Panc1 (cell line): ENCODE measurements around the gene KRT6A.

Source experiments
- CTCF ChIP-seq: fragments of 450-650 bp; IDR thresholded peaks from 2 replicates; pipeline ENCODE4 v1.5.1; 2017; ENCODE audit warnings: mild to moderate bottlenecking
- POLR2AphosphoS5 ChIP-seq: IDR thresholded peaks from 2 replicates; pipeline ENCODE4 v1.6.1; 2012; ENCODE audit warnings: mild to moderate bottlenecking, low read depth, low read length, moderate library complexity
- REST ChIP-seq, 2 experiments: IDR thresholded peaks; 2 replicates each; pipeline ENCODE4 v1.6.1; 2011 to 2012; ENCODE audit warnings: low read depth in 2 of 2, control low read depth in 1 of 2, low read length in 1 of 2, mild to moderate bottlenecking in 1 of 2, moderate library complexity in 1 of 2; ENCODE audit not compliant: insufficient read depth in 1 of 2
- TCF7L2 ChIP-seq: IDR thresholded peaks from 2 replicates; pipeline ENCODE4 v1.6.1; 2011; ENCODE audit warnings: mild to moderate bottlenecking, low read depth, low read length, inconsistent platforms

- TF ChIP-seq CTCF (no peak), POLR2AphosphoS5 (no peak), TCF7L2 (no peak), REST (IDR thresholded peaks at IDR 0.05; ENCODE audit: insufficient read depth in 1 of 2, low read depth in 2 of 2, low read length in 1 of 2) (no peak)
These were observed 25.7 kb upstream of the KRT6A start for GRCh38 chr12:52518574-52519386.
